ENCODE data around the gene ELOVL6. TPM values are rescaled to one million over a fixed set of nuclear protein-coding genes. Genes with fewer than 3 reads are reported as not detected.

ELOVL6 gene
- total RNA-seq, 1 experiment from 2014 or later = 25.3 TPM

GRCh38 chr4:110190249-110190648 lies 8.2 kb downstream of the ELOVL6 start:
- H3K9me3 ChIP-seq (ENCODE audit: insufficient read depth, low read depth) = no peaks in the 10 kb centered on the region
- H3K79me2 ChIP-seq (ENCODE audit: low read depth) = peaks cover 8% of the 10 kb centered on the region; the same call in 1 of the 2 replicates
- no peak overlapping the region for H2AFZ ChIP-seq
- BruUV-seq (replicated peaks) = no TSS peak
- no peak overlapping the region for H3K27ac ChIP-seq
- TF ChIP-seq CTCF (conservative IDR thresholded peaks at IDR 0.05) (no peak), EZH2 (IDR thresholded peaks at IDR 0.05; ENCODE audit: low read depth) (no peak)
- H4K20me1 ChIP-seq (ENCODE audit: insufficient read depth) = no peaks in the 10 kb centered on the region
- ChIA-PET POLR2A (ENCODE audit: unreplicated experiment) (no interaction called here), CTCF (no interaction called here)
- H3F3A ChIP-seq (ENCODE audit: insufficient read depth, low read depth) = no peaks in the 10 kb centered on the region
- no peaks in the 10 kb centered on the region for H3K4me1 ChIP-seq (replicated peaks; ENCODE audit: insufficient read depth)
- no peaks in the 10 kb centered on the region for H3K27me3 ChIP-seq (ENCODE audit: insufficient read depth, low read depth)
- H3K9me2 ChIP-seq (ENCODE audit: insufficient read depth) = no peaks in the 10 kb centered on the region
- H3K4me2 ChIP-seq = no peak overlapping the region
- no peak for DNase-seq
- intact Hi-C loops (cut with micrococcal nuclease; ENCODE audit: unreplicated experiment) = loop anchor here (10.0 kb wide), 2 partner anchors 105 to 185 kb away; no protein-coding TSS in a partner anchor
- no peaks in the 10 kb centered on the region for H3K36me3 ChIP-seq (ENCODE audit: low read depth)
- H3K4me3 ChIP-seq = no peak overlapping the region

- Histone ChIP-seq H3K4me2 (no peak overlapping the region), H3K36me3 (ENCODE audit: low read depth) (no peaks in the 10 kb centered on the region), H3K9me3 (ENCODE audit: insufficient read depth, low read depth) (no peaks in the 10 kb centered on the region), H3F3A (ENCODE audit: insufficient read depth, low read depth) (no peaks in the 10 kb centered on the region), H3K4me3 (no peak overlapping the region), H3K4me1 (replicated peaks; ENCODE audit: insufficient read depth) (no peaks in the 10 kb centered on the region), H2AFZ (no peak overlapping the region), H3K27me3 (ENCODE audit: insufficient read depth, low read depth) (no peaks in the 10 kb centered on the region), H3K9me2 (ENCODE audit: insufficient read depth) (no peaks in the 10 kb centered on the region), H3K79me2 (ENCODE audit: low read depth) (no peaks in the 10 kb centered on the region; the same call in 1 of the 2 replicates), H3K27ac (no peak overlapping the region), H4K20me1 (ENCODE audit: insufficient read depth) (no peaks in the 10 kb centered on the region)
- ChIA-PET POLR2A (ENCODE audit: unreplicated experiment) (no interaction called here), CTCF (no interaction called here)
- no peak for DNase-seq
- TF ChIP-seq EZH2 (IDR thresholded peaks at IDR 0.05; ENCODE audit: low read depth) = no peak
- TF ChIP-seq CTCF (conservative IDR thresholded peaks at IDR 0.05) = no peak
- BruUV-seq (replicated peaks) = no TSS peak
- intact Hi-C loops (cut with micrococcal nuclease; ENCODE audit: unreplicated experiment) = no loop called here
Measured at GRCh38 chr4:110188113-110188512, 10.3 kb downstream of the ELOVL6 start.

GRCh38 chr4:110184791-110185155 lies 13.6 kb downstream of the ELOVL6 start:
- H3K27ac ChIP-seq = no peak overlapping the region
- H3K27me3 ChIP-seq (ENCODE audit: insufficient read depth, low read depth) = no peaks in the 10 kb centered on the region
- H3F3A ChIP-seq (ENCODE audit: insufficient read depth, low read depth) = no peaks in the 10 kb centered on the region
- no peak overlapping the region for H3K4me3 ChIP-seq
- no peak for TF ChIP-seq CTCF (conservative IDR thresholded peaks at IDR 0.05)
- no peak for TF ChIP-seq EZH2 (IDR thresholded peaks at IDR 0.05; ENCODE audit: low read depth)
- no peaks in the 10 kb centered on the region for H3K4me1 ChIP-seq (replicated peaks; ENCODE audit: insufficient read depth)
- H3K9me2 ChIP-seq (ENCODE audit: insufficient read depth) = no peaks in the 10 kb centered on the region
- CTCF ChIA-PET = no interaction called here
- intact Hi-C loops (cut with micrococcal nuclease; ENCODE audit: unreplicated experiment) = no loop called here
- H3K4me2 ChIP-seq = no peak overlapping the region
- BruUV-seq (replicated peaks) = no TSS peak
- no peaks in the 10 kb centered on the region for H3K79me2 ChIP-seq (ENCODE audit: low read depth)
- DNase-seq = no peak
- POLR2A ChIA-PET (ENCODE audit: unreplicated experiment) = no interaction called here
- H3K36me3 ChIP-seq (ENCODE audit: low read depth) = no peaks in the 10 kb centered on the region
- no peak overlapping the region for H2AFZ ChIP-seq
- H4K20me1 ChIP-seq (ENCODE audit: insufficient read depth) = no peaks in the 10 kb centered on the region
- no peaks in the 10 kb centered on the region for H3K9me3 ChIP-seq (ENCODE audit: insufficient read depth, low read depth)
